Lower lobe of right lung (tissue), 2 donors: ENCODE measurements around the gene UQCC3. TPM values are rescaled to one million over a fixed set of nuclear protein-coding genes. Genes with fewer than 3 reads are reported as not detected.
A peak's percentile ranks its signal among the peaks of the same experiment; 100 is the strongest.
"Not testable (repeated sequence)": the region's sequence is repeated elsewhere in the genome, so short reads cannot be mapped to it uniquely, and the experiment has no call there.

Source experiments
- ATAC-seq, 2 donors: fragments of 200-7000 bp; cut with Tn5 transposase; one replicate each; pipeline ENCODE4 v1.9.1; 2020 to 2022; ENCODE audit warnings: mild to moderate bottlenecking in 2 of 2, moderate library complexity in 2 of 2
- DNase-seq: peaks from one replicate; pipeline ENCODE4 v3.0.0-alpha.2; 2020
- H3K27ac ChIP-seq: fragments of 200-600 bp; one replicate; pipeline ENCODE4 v1.8.0; 2022
- H3K27me3 ChIP-seq: fragments of 200-600 bp; one replicate; pipeline ENCODE4 v1.8.0; 2022; ENCODE audit warnings: low read depth
- H3K36me3 ChIP-seq: fragments of 200-600 bp; one replicate; pipeline ENCODE4 v1.8.0; 2022; ENCODE audit warnings: mild to moderate bottlenecking
- H3K4me1 ChIP-seq: fragments of 200-600 bp; one replicate; pipeline ENCODE4 v1.8.0; 2022
- H3K4me3 ChIP-seq: fragments of 200-600 bp; one replicate; pipeline ENCODE4 v1.8.0; 2022; ENCODE audit warnings: mild to moderate bottlenecking
- H3K9me3 ChIP-seq: fragments of 200-600 bp; one replicate; pipeline ENCODE4 v1.8.0; 2022
- intact Hi-C: fragments of 100-400 bp; cut with DNase I; formaldehyde crosslinking; loops from one replicate; pipeline ENCODE4 v1.11.0; 2022
- total RNA-seq: library from RNA; stranded (reverse); fragmentation: NEBNext Ultra II Directional; extraction: Animal tissue kit (Norgen Biotek cat#: 25700); gene quantifications from one replicate; pipeline ENCODE4 v1.2.1, GENCODE V29; 2021
- TF ChIP-seq, protein P1 (sequence below): fragments of 200-600 bp; IDR thresholded peaks from one replicate; pipeline ENCODE4 v1.8.0; 2022; ENCODE audit warnings: antibody characterized with exemption, mild to moderate bottlenecking
- donor health status: DM: no; HTN: yes; CAD: no; lungs with severe emphysema.

The UQCC3 gene
- total RNA-seq, 1 donor from 2014 or later, result 6.1 TPM

DNA sequence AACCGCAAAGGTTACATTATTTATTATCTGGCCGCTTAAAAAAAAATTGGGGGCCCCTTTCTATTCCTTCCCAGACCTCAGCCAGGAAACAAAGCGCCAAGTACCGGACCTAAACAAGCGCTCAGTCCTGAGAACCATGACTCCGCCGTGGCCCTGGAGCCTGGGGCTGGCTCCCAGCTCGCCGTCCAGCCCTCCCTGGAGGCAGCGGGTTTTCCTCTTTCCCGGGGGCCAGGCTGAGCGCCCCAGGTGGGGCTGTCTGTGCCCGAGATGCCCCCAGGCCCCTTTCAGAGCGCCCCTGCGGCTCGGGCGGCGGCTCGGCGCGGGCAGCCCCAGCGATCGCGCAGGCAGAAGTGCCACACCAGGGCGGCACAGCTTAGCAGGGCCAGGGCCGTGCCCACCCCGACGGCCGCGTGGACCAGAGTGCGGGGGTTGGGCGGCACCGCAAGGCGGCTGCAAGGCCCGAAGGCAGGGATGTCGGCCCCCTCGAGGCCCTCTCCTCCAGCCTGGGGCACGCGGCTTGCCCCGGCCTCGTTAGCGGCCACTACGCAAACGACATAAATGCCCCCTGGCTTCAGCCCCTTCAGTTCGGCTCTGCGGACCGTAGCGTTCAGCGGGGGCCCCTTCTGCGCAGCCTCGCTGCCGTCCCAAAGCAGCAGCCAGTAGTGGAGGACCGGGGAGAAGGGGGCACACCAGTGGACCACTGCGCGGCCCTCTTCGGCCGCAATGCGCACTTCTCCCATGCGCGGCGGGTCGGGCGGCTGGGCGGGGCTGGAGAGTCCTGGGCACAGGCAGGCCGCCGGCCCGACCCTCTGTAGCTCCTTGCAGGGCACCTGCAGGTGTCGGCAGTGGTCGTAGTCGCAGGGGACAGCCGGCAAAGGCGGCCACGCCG, 16.3 kb downstream of the UQCC3 start:
- no peaks in the 10 kb centered on the region for H3K9me3 ChIP-seq
- H3K4me3 ChIP-seq, result peak overlapping the region; percentile 41
- H3K4me1 ChIP-seq, result peaks cover 12% of the 10 kb centered on the region
- H3K27ac ChIP-seq, result peak overlapping the region; percentile 24
- intact Hi-C loops, result no loop called here
- DNase-seq (no peak), ATAC-seq (peak; percentile 50 to 67)
- H3K36me3 ChIP-seq, result peaks cover 30% of the 10 kb centered on the region
- TF ChIP-seq, protein P1, sequence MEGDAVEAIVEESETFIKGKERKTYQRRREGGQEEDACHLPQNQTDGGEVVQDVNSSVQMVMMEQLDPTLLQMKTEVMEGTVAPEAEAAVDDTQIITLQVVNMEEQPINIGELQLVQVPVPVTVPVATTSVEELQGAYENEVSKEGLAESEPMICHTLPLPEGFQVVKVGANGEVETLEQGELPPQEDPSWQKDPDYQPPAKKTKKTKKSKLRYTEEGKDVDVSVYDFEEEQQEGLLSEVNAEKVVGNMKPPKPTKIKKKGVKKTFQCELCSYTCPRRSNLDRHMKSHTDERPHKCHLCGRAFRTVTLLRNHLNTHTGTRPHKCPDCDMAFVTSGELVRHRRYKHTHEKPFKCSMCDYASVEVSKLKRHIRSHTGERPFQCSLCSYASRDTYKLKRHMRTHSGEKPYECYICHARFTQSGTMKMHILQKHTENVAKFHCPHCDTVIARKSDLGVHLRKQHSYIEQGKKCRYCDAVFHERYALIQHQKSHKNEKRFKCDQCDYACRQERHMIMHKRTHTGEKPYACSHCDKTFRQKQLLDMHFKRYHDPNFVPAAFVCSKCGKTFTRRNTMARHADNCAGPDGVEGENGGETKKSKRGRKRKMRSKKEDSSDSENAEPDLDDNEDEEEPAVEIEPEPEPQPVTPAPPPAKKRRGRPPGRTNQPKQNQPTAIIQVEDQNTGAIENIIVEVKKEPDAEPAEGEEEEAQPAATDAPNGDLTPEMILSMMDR, result no peak
- H3K27me3 ChIP-seq, result peaks cover 8% of the 10 kb centered on the region

DNA sequence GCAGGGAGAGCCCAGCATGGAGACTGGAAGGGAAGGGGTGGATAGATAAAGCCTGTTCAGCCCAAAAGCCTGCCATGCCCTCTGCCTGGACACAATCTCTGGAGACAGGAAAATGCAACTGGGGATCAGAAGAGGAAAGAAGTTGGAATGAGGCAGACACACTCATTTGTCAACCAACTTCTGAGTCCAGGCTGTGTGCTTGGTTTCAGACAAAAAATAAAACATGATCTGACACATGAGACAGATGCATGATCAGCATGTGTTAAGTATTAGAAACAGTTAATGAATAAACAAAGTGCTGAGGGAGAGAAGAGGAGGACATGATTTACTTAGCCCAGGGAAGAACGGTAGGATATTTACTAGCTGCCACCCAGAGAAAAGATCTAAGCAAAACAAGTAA, 17.0 kb downstream of the UQCC3 start:
- peaks cover 12% of the 10 kb centered on the region for H3K4me1 ChIP-seq
- peaks cover 8% of the 10 kb centered on the region for H3K27me3 ChIP-seq
- peak overlapping the region; percentile 41 for H3K4me3 ChIP-seq
- no peak for ATAC-seq
- TF ChIP-seq, protein P1, result no peak
- H3K27ac ChIP-seq, result no peak overlapping the region
- no peaks in the 10 kb centered on the region for H3K9me3 ChIP-seq
- intact Hi-C loops, result no loop called here
- no peak for DNase-seq
- peaks cover 38% of the 10 kb centered on the region for H3K36me3 ChIP-seq

DNA sequence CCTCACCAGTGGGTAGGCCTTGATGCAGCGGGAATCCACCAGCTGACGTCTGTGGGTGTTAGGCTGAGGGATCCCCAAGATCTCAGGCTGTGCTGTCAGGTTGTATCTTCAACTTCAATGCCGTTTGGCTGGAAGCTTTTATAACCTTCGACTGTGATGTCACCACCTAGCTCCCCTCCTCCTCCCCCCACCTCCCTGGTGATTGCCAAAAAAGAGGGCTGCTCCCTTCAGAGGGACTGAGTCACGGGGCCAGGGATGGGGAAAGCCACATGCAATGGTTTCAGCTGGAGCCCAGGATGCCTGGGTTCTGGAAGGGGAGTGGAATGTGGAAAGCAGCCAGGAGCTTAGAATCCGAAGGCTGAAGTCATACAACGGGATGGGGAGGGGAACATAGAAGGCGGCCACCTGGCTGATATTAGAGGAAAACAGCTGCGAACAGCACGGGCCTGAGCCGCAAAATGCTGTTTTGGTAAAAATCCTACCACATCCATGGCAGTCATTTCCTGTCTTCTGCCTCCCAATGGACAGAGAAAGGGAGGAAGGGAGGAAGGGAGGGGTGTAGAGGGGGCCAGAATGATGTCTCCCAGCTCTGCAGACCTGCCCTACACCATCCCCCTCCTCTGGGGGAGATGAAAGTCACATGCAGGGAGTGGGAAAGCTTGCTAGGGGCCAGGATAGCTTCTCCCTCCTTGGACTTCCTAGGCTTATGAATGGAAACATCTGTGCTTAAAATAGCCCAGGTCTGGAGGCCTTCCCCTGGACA, 18.1 kb downstream of the UQCC3 start, which contains the start of gene LRRN4CL:
Gene LRRN4CL, minus strand, starts transcription at position 110 of the 763 bp plus-strand sequence. CDS start 1,022 bp downstream, outside the sequence.
- peaks cover 40% of the 10 kb centered on the region for H3K36me3 ChIP-seq
- intact Hi-C loops, result no loop called here
- peak within 1 kb of the TSS; percentile 36 for H3K27ac ChIP-seq
- H3K4me1 ChIP-seq, result peaks cover 12% of the 10 kb centered on the region
- no peak for DNase-seq
- TF ChIP-seq, protein P1, result no peak
- H3K9me3 ChIP-seq, result no peaks in the 10 kb centered on the region
- peak within 1 kb of the TSS; percentile 41 for H3K4me3 ChIP-seq
- peaks cover 8% of the 10 kb centered on the region for H3K27me3 ChIP-seq
- peak; percentile 46 to 48 for ATAC-seq

DNA sequence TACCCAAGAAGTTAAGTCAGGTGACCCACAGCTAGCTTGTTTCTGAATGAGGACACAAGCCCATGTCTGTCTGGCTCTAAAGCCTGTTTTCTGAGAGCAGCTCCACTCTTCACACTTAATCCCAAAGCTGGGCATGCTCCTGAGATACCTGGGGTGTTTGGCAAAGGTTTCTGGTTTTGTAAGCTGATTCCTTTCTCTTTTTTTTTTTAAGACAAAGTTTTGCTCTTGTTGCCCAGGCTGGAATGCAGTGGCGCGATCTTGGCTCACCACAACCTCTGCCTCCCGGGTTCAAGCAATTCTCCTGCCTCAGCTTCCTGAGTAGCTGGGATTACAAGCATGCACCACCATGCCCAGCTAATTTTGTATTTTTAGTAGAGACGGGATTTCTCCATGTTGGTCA, 22.2 kb downstream of the UQCC3 start:
- ATAC-seq, H3K27me3 ChIP-seq, H3K4me1 ChIP-seq, H3K9me3 ChIP-seq, DNase-seq, H3K27ac ChIP-seq, H3K4me3 ChIP-seq, intact Hi-C loops: not testable (repeated sequence)
- peaks cover 40% of the 10 kb centered on the region for H3K36me3 ChIP-seq

DNA sequence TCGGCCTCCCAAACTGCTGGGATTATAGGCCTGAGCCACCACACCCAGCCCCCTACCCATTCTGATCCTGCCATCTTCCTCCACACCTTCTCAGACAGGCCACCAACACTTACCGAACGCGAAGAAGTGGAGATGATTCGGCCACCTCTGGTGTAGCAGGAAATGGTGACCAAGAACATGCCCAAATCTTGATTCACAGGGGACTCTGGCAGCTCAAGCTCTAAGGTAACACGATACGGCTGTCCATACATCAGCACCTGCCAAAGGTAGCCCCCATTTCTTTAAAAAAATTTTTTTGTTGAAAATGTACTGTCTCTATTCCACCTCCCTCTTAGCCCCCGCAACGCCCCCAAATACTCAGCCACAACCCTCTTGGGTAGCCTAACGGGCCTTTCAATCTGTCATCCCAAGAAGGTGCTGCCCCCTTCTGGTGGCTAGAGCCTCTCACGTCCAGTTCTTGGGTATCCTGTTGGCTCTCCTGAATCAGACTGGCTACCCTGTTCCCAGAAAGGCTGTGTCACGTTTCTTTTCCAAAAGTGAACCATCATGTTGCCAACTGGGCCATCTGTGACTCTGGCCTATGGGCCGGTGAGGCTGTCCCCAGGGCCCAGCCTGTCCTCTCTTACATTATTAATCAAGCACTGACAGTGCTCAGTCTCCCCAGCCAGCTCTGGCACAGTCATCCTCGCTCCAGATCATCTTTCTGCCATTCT, 23.1 kb downstream of the UQCC3 start:
- intact Hi-C loops, result no loop called here
- Histone ChIP-seq H3K36me3 (peaks cover 40% of the 10 kb centered on the region), H3K27ac (no peak overlapping the region)

More for the DNA sequence above, 23.1 kb downstream of the UQCC3 start:
- DNase-seq (peak; percentile 76), ATAC-seq (peak; percentile 88)
- Histone ChIP-seq H3K4me1 (peaks cover 4% of the 10 kb centered on the region), H3K9me3 (no peaks in the 10 kb centered on the region), H3K4me3 (no peak overlapping the region), H3K27me3 (no peaks in the 10 kb centered on the region)
- TF ChIP-seq, protein P1, result peak; percentile 84
